HG03280 (cell line): Measurements from ENCODE around the gene DOCK10.

Source experiments
- ATAC-seq: cut with Tn5 transposase; IDR thresholded peaks from one replicate; pipeline ENCODE4 v1.9.1; 2021; ENCODE audit warnings: mild to moderate bottlenecking, moderate library complexity; ENCODE audit not compliant: unreplicated experiment

Gene DOCK10

GRCh38 chr2:225013425-225014365 is 28.6 kb downstream of the DOCK10 start:
- ATAC-seq: no peak

DNA sequence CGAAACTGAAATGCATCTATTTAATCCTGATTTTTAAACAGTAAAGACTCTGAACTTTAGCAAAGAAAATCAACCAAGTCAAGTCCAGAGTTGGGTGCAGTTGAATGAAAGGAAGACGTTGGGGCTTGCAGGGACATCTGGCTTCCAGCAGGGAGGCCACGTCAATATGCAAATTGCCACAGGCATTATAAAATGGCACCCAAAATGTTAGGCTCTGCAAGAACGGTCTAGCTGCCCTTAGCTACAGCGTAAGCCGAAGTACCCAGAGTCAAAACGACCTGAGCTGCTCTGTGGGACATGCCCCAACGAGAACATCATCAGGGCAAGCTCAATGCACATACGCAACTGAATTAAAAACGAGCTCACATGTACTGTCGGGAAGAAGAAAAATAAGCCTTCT is 30.7 kb downstream of the DOCK10 start:
- no peak for ATAC-seq

GRCh38 chr2:225010804-225011203 is 31.5 kb downstream of the DOCK10 start:
- no peak for ATAC-seq

GRCh38 chr2:225009768-225010167 is 32.5 kb downstream of the DOCK10 start:
- no peak for ATAC-seq

- no peak for ATAC-seq
These were observed 33.3 kb downstream of the DOCK10 start for GRCh38 chr2:225008935-225009334.

GRCh38 chr2:225008179-225008856 is 34.0 kb downstream of the DOCK10 start:
- ATAC-seq: peak; percentile 50

- no peak for ATAC-seq
These were observed 35.5 kb downstream of the DOCK10 start for GRCh38 chr2:225006730-225007129.

DNA sequence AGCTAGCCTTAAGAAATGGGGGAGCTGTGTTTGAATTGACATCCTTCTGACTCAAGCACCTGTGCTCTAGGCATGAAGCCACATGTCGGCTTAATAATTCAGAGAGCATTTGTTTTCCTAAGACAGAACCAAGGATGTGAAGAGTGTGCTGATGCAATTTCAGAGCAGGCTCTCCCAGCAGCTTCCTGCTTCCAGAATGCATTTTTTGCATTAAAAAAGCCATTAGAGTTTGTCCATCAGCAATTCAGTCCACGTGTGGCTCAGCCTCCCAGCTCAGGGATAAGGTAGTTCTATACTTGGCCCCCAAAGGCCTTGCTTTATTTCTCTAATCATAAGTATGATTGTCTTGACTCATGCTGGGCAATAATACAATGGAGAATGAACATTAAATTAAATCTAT is 37.7 kb downstream of the DOCK10 start:
- ATAC-seq: no peak

- ATAC-seq: peak; percentile 88
These were observed 39.6 kb downstream of the DOCK10 start for GRCh38 chr2:225002656-225003045.

DNA sequence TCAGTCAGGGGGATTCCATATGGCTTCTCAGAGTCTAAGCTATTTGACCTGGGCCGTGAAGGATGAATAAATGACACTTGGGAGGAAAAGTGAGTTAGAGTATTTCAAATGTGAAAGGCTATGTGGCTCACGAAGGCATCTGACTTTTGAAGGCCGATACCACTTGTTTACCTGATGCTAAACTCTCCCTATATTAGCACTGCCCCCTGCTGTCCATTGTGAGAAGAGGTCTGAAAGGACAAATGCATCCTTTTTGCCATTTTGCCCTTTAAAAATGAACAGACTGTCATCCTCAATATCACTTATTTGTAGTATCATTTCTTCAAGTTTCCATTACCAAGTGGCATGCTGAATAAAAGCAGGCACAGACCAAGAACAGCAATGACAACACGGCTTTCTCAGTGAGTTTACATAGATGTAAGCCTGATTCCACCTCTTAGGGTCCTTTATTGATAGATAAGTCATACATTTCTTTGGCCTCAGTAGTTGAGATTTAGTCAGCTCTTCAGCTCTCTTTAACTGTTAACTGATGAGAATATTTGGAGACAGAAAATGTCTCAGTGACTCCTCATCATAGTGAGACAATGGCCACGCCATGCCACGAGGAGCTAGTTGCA is 40.1 kb downstream of the DOCK10 start:
- peak; percentile 67 for ATAC-seq

- ATAC-seq: no peak
These were observed 42.5 kb downstream of the DOCK10 start for GRCh38 chr2:224999754-225000153.

- ATAC-seq: no peak
These were observed 42.9 kb downstream of the DOCK10 start for GRCh38 chr2:224999321-224999720.

DNA sequence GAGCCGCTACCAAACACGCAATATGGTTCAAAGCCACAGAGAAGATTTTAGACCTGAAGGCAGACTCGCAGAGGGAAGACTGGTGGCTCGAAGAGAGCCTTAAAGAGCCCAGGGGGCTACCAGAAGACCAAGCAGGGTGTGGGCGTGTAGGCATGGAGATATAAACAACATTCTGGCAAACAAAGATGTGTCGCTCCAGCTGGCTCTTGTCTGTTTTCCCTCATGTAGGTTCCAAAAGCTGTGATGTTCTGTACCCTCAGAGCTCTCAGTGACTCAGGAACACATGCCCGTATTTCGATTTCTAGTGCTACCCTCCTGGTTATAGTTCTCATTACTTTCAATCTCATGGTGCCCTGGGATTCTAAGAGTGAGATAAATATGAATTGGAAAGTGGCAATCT is 44.5 kb downstream of the DOCK10 start:
- no peak for ATAC-seq

DNA sequence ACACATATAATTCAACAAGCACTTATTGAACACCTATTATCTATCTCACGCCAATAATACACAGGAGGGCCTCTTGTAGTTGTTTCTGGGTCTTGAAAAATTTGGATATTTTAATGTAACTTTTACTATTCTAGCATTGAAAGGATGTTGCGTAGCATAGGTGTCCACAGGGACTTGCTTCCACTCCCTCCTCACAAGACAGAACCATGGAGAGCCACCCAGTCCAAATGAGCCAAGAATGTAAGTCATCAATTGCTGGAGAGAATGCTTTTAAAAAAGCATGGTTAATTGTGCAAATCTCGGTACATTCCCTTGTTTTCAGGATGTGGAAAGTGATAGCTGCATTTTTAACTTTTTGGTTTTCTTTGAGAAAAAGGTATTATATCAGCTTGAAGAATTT is 46.8 kb downstream of the DOCK10 start:
- ATAC-seq: no peak

GRCh38 chr2:224994242-224994823 is 47.9 kb downstream of the DOCK10 start:
- ATAC-seq: no peak

DNA sequence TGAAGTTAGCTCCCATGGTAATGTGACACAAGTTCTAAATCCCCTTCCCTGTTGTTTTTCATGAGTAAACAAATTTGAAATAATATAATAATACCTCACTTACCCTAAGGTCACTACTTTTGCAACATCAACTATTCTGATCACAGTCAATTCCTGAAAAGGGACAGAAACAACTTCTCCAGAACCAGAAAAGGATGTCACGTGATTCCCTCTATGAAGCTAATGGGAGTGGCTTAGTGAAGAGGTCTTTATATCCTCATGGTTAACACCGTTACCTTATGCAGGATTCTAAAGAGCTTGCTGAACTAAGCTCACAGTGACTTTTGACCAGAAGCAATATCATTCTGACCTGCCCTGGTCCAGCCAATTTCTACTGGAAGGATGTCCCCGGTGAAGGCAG is 51.6 kb downstream of the DOCK10 start:
- no peak for ATAC-seq

- no peak for ATAC-seq
These were observed 54.5 kb downstream of the DOCK10 start for GRCh38 chr2:224987733-224988132.

- no peak for ATAC-seq
These were observed 55.8 kb downstream of the DOCK10 start for GRCh38 chr2:224986477-224986876.

- no peak for ATAC-seq
These were observed 57.6 kb downstream of the DOCK10 start for GRCh38 chr2:224984637-224985036.

DNA sequence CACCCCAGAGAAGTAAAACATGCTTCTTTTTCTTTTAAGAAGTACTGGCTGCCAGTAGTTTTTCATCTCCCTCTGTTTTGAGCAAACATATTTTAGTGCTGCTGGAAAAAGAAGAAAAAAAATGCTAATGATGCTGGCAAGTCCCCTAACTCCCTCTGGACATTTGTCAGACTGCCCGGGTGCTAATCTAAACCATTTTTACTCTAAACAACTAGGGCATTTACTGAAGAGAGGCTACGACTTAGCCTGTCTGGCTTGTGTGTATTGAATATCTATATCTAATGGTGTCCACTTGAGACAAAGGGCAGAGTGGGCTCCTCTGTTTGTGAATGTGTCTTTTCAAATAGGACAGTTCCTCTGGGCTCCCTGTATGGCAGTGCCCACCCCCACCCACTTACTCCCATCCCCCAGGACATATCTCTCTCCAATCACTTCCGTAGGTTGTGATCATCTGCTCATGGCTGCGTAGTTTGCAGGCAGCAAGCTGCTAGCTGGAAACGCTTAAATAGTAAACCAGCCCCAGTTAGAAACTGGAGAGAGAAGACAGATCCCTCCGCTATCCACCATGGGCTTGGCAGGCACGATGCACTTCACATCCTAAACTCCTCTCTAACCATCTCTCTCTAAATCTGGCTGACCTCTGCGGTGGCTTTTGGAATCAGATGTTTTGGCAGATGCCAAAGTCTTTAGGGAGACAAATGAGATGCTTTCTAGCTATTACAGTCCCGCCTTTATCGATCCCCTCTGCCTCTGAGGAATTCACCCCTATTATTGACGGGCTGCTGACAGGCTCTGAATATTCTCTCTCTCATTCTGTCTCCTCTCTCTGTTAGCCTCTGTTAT is 58.3 kb downstream of the DOCK10 start:
- no peak for ATAC-seq
